Measurements from ENCODE around the gene CDCA3.
"Not testable (repeated sequence)": the region's sequence is repeated elsewhere in the genome, so short reads cannot be mapped to it uniquely, and the experiment has no call there.

The CDCA3 gene

GRCh38 chr12:6851153-6851920 is at the start of gene CDCA3:
TSS of gene CDCA3 (minus strand) at chr12:6851286. CDS start at chr12:6850952, 334 bp downstream.
- no peak for DNase-seq

GRCh38 chr12:6899837-6900519 is 48.9 kb upstream of the CDCA3 start:
- no peak for DNase-seq

GRCh38 chr12:6899427-6899826 is 48.3 kb upstream of the CDCA3 start:
- DNase-seq = no peak

GRCh38 chr12:6896846-6897435 is 45.9 kb upstream of the CDCA3 start:
- DNase-seq = no peak

- no peak for DNase-seq
Observed at GRCh38 chr12:6894321-6894720, 43.2 kb upstream of the CDCA3 start.

GRCh38 chr12:6892683-6893082 is 41.6 kb upstream of the CDCA3 start:
- DNase-seq = not testable (repeated sequence)

GRCh38 chr12:6891646-6892001 is 40.5 kb upstream of the CDCA3 start:
- no peak for DNase-seq

- DNase-seq = peak; percentile 81
Observed at GRCh38 chr12:6890789-6891645, 39.9 kb upstream of the CDCA3 start.

- DNase-seq = not testable (repeated sequence)
Observed at GRCh38 chr12:6889775-6890573, 38.9 kb upstream of the CDCA3 start.

- not testable (repeated sequence) for DNase-seq
Observed at GRCh38 chr12:6888794-6889193, 37.7 kb upstream of the CDCA3 start.

GRCh38 chr12:6888360-6888759 is 37.3 kb upstream of the CDCA3 start:
- no peak for DNase-seq

- DNase-seq = no peak
Observed at GRCh38 chr12:6887460-6887859, 36.4 kb upstream of the CDCA3 start.

- DNase-seq = not testable (repeated sequence)
Observed at GRCh38 chr12:6886206-6886999, 35.3 kb upstream of the CDCA3 start.

GRCh38 chr12:6884539-6884938 is 33.5 kb upstream of the CDCA3 start:
- no peak for DNase-seq

- DNase-seq = no peak
Observed at GRCh38 chr12:6883683-6884082, 32.6 kb upstream of the CDCA3 start.

GRCh38 chr12:6883252-6883651 is 32.2 kb upstream of the CDCA3 start:
- DNase-seq = no peak

GRCh38 chr12:6879824-6880223 is 28.7 kb upstream of the CDCA3 start:
- not testable (repeated sequence) for DNase-seq

GRCh38 chr12:6874015-6874368 is 22.9 kb upstream of the CDCA3 start:
- DNase-seq = not testable (repeated sequence)

GRCh38 chr12:6873094-6874014 is 22.3 kb upstream of the CDCA3 start, which contains the start of gene SPSB2:
TSS of gene SPSB2 (minus strand) at chr12:6873303. CDS start at chr12:6872901, 402 bp downstream.
- no peak for DNase-seq
